ENCODE data around the gene ITPRIPL1. TPM values are rescaled to one million over a fixed set of nuclear protein-coding genes. Genes with fewer than 3 reads are reported as not detected.
A peak's percentile ranks its signal among the peaks of the same experiment; 100 is the strongest.

ITPRIPL1 gene
- total RNA-seq, 4 donors from 2014 or later: 1.8 to 4.1 (median 2.5) TPM

GRCh38 chr2:96296925-96297324 is 28.2 kb upstream of the ITPRIPL1 start:
- whole genome bisulfite sequencing, 2 donors: 79 to 81% methylated on average over 5 of the region's 5 CpGs

GRCh38 chr2:96301865-96302264 is 23.3 kb upstream of the ITPRIPL1 start:
- WGBS, 2 donors: 71% methylated on average over 1 of the region's 1 CpG
- peaks cover 6 to 49% (median 11%) of the 10 kb centered on the region in 3 donors for H3K4me1 ChIP-seq
- no peaks in the 10 kb centered on the region for H3K27me3 ChIP-seq
- intact Hi-C loops (cut with DNase I): no loop called here
- H3K4me3 ChIP-seq: no peak overlapping the region
- no peak for DNase-seq
- TF ChIP-seq POLR2A (IDR thresholded peaks at IDR 0.05): no peak
- no peak for TF ChIP-seq CTCF (IDR thresholded peaks at IDR 0.05)
- H3K27ac ChIP-seq: no peak overlapping the region
- H3K36me3 ChIP-seq: peaks cover 37 to 78% (median 52%) of the 10 kb centered on the region in 3 donors
- H3K9me3 ChIP-seq: no peaks in the 10 kb centered on the region

More at GRCh38 chr2:96296925-96297324, 28.2 kb upstream of the ITPRIPL1 start:
- TF ChIP-seq POLR2A (IDR thresholded peaks at IDR 0.05) (no peak), CTCF (IDR thresholded peaks at IDR 0.05) (no peak)
- H3K27me3 ChIP-seq: no peaks in the 10 kb centered on the region
- no peak overlapping the region for H3K4me3 ChIP-seq
- peaks cover 0 to 9% (median 0%) of the 10 kb centered on the region in 3 donors for H3K4me1 ChIP-seq
- peaks cover 37 to 100% (median 87%) of the 10 kb centered on the region in 3 donors for H3K36me3 ChIP-seq
- DNase-seq: no peak
- no peaks in the 10 kb centered on the region for H3K9me3 ChIP-seq
- no peak overlapping the region for H3K27ac ChIP-seq
- intact Hi-C loops (cut with DNase I): no loop called here

- peaks cover 26 to 51% (median 28%) of the 10 kb centered on the region in 3 donors for H3K36me3 ChIP-seq
- no peak for DNase-seq
- H3K27ac ChIP-seq: peak overlapping the region in 3 of 4 donors; percentile 88 to 90 (median 89)
- no peaks in the 10 kb centered on the region for H3K27me3 ChIP-seq
- WGBS, 2 donors: 60 to 66% methylated on average over 8 to 11 of the region's 11 CpGs
- intact Hi-C loops (cut with DNase I): no loop called here
- TF ChIP-seq CTCF (IDR thresholded peaks at IDR 0.05) (no peak), POLR2A (IDR thresholded peaks at IDR 0.05) (no peak)
- H3K4me3 ChIP-seq: peak overlapping the region; percentile 60 to 79 (median 74)
- peaks cover 6 to 49% (median 11%) of the 10 kb centered on the region in 3 donors for H3K4me1 ChIP-seq
- no peaks in the 10 kb centered on the region for H3K9me3 ChIP-seq
Measured at GRCh38 chr2:96304606-96305005, 20.5 kb upstream of the ITPRIPL1 start.

GRCh38 chr2:96305091-96305978 is 19.8 kb upstream of the ITPRIPL1 start, which contains the start of gene SNRNP200:
TSS of gene SNRNP200 (minus strand) at chr2:96305546. CDS start at chr2:96305437, 109 bp downstream.
- H3K27me3 ChIP-seq: no peaks in the 10 kb centered on the region
- intact Hi-C loops (cut with DNase I): no loop called here
- DNase-seq: peak; percentile 30
- WGBS, 2 donors: 1% methylated on average over 27 to 40 of the region's 61 CpGs
- peak within 1 kb of the TSS; percentile 87 to 90 (median 88) for H3K27ac ChIP-seq
- H3K9me3 ChIP-seq: no peaks in the 10 kb centered on the region
- TF ChIP-seq CTCF (IDR thresholded peaks at IDR 0.05) (no peak), POLR2A (IDR thresholded peaks at IDR 0.05) (peak in 3 of 4 donors; percentile 29 to 91 (median 79))
- peak within 1 kb of the TSS; percentile 60 to 79 (median 74) for H3K4me3 ChIP-seq
- peaks cover 6 to 49% (median 11%) of the 10 kb centered on the region in 3 donors for H3K4me1 ChIP-seq
- peaks cover 21 to 43% (median 26%) of the 10 kb centered on the region in 3 donors for H3K36me3 ChIP-seq

GRCh38 chr2:96305979-96306308 is 19.2 kb upstream of the ITPRIPL1 start:
- Histone ChIP-seq H3K27me3 (no peaks in the 10 kb centered on the region), H3K4me3 (peak overlapping the region; percentile 60 to 79 (median 74)), H3K4me1 (peaks cover 6 to 49% (median 11%) of the 10 kb centered on the region in 3 donors), H3K27ac (peak overlapping the region; percentile 87 to 90 (median 88)), H3K9me3 (no peaks in the 10 kb centered on the region), H3K36me3 (peaks cover 17 to 37% (median 23%) of the 10 kb centered on the region in 3 donors)
- 13 to 16% methylated on average over 8 to 9 of the region's 9 CpGs for WGBS, 2 donors
- TF ChIP-seq POLR2A (IDR thresholded peaks at IDR 0.05): no peak
- TF ChIP-seq CTCF (IDR thresholded peaks at IDR 0.05): no peak
- no peak for DNase-seq
- intact Hi-C loops (cut with DNase I): no loop called here
